T-helper 2 cell treated with Interferon-gamma antibody and Interleukin-4, amounts not matched to agents 5 μg/mL and 100 μg/mL, for 36 hours (primary cell): ENCODE results near the gene IL10RA.

Experiments
- DNase-seq: peaks from one replicate; pipeline ENCODE4 v3.0.0; 2021; ENCODE audit warnings: low spot score
- H3K27ac Mint-ChIP-seq: one replicate; pipeline ENCODE4 v1.8.0; 2021; ENCODE audit warnings: mild to moderate bottlenecking, mixed read lengths
- H3K27me3 Mint-ChIP-seq: one replicate; pipeline ENCODE4 v1.8.0; 2021; ENCODE audit warnings: low read depth, mixed read lengths
- H3K36me3 Mint-ChIP-seq: one replicate; pipeline ENCODE4 v1.8.0; 2021; ENCODE audit warnings: low read depth, mixed read lengths
- H3K4me1 Mint-ChIP-seq: one replicate; pipeline ENCODE4 v1.8.0; 2021; ENCODE audit warnings: low read depth, mixed read lengths
- H3K4me3 Mint-ChIP-seq: one replicate; pipeline ENCODE4 v1.8.0; 2022; ENCODE audit warnings: mild to moderate bottlenecking, moderate library complexity, mixed read lengths
- H3K9me3 Mint-ChIP-seq: one replicate; pipeline ENCODE4 v1.8.0; 2021; ENCODE audit warnings: mixed read lengths

IL10RA gene

GRCh38 chr11:118010738-118011461, 24.7 kb downstream of the IL10RA start:
- H3K4me3 Mint-ChIP-seq, result no peak overlapping the region
- peaks cover 85% of the 10 kb centered on the region for H3K4me1 Mint-ChIP-seq
- DNase-seq, result no peak
- H3K27me3 Mint-ChIP-seq, result no peaks in the 10 kb centered on the region
- H3K36me3 Mint-ChIP-seq, result peaks cover 39% of the 10 kb centered on the region
- peaks cover 7% of the 10 kb centered on the region for H3K9me3 Mint-ChIP-seq
- peak overlapping the region; percentile 60 for H3K27ac Mint-ChIP-seq

- Mint-ChIP-seq H3K36me3 (peaks cover 38% of the 10 kb centered on the region), H3K27ac (peak overlapping the region; percentile 88), H3K27me3 (no peaks in the 10 kb centered on the region), H3K4me3 (peak overlapping the region; percentile 30), H3K4me1 (peaks cover 86% of the 10 kb centered on the region), H3K9me3 (peaks cover 18% of the 10 kb centered on the region)
- DNase-seq, result no peak
Measured at GRCh38 chr11:118012083-118012669, 26.0 kb downstream of the IL10RA start.

GRCh38 chr11:118014022-118014421, 27.8 kb downstream of the IL10RA start:
- Mint-ChIP-seq H3K27ac (peak overlapping the region; percentile 89), H3K4me3 (peak overlapping the region; percentile 58), H3K27me3 (no peaks in the 10 kb centered on the region), H3K36me3 (peaks cover 47% of the 10 kb centered on the region), H3K4me1 (peaks cover 67% of the 10 kb centered on the region), H3K9me3 (peaks cover 35% of the 10 kb centered on the region)
- no peak for DNase-seq

- Mint-ChIP-seq H3K4me3 (peak overlapping the region; percentile 69), H3K9me3 (peaks cover 48% of the 10 kb centered on the region)
Measured at GRCh38 chr11:118015385-118015841, 29.2 kb downstream of the IL10RA start.

GRCh38 chr11:118016104-118016503, 29.9 kb downstream of the IL10RA start:
- Mint-ChIP-seq H3K9me3 (peaks cover 55% of the 10 kb centered on the region), H3K4me3 (peak overlapping the region; percentile 69), H3K4me1 (peaks cover 56% of the 10 kb centered on the region), H3K36me3 (peaks cover 58% of the 10 kb centered on the region), H3K27ac (peak overlapping the region; percentile 89), H3K27me3 (no peaks in the 10 kb centered on the region)
- DNase-seq, result no peak

More at GRCh38 chr11:118015385-118015841, 29.2 kb downstream of the IL10RA start:
- H3K27ac Mint-ChIP-seq, result peak overlapping the region; percentile 89
- DNase-seq, result no peak
- peaks cover 55% of the 10 kb centered on the region for H3K36me3 Mint-ChIP-seq
- no peaks in the 10 kb centered on the region for H3K27me3 Mint-ChIP-seq
- peaks cover 57% of the 10 kb centered on the region for H3K4me1 Mint-ChIP-seq

GRCh38 chr11:118017111-118017510, 30.9 kb downstream of the IL10RA start:
- no peaks in the 10 kb centered on the region for H3K27me3 Mint-ChIP-seq
- H3K27ac Mint-ChIP-seq, result peak overlapping the region; percentile 5
- DNase-seq, result no peak
- H3K9me3 Mint-ChIP-seq, result peaks cover 63% of the 10 kb centered on the region
- no peak overlapping the region for H3K4me3 Mint-ChIP-seq
- peaks cover 60% of the 10 kb centered on the region for H3K36me3 Mint-ChIP-seq
- H3K4me1 Mint-ChIP-seq, result peaks cover 49% of the 10 kb centered on the region

GRCh38 chr11:118017631-118018315, 31.6 kb downstream of the IL10RA start:
- peaks cover 43% of the 10 kb centered on the region for H3K4me1 Mint-ChIP-seq
- H3K4me3 Mint-ChIP-seq, result no peak overlapping the region
- no peak overlapping the region for H3K27ac Mint-ChIP-seq
- peaks cover 59% of the 10 kb centered on the region for H3K36me3 Mint-ChIP-seq
- DNase-seq, result no peak
- H3K27me3 Mint-ChIP-seq, result no peaks in the 10 kb centered on the region
- H3K9me3 Mint-ChIP-seq, result peaks cover 68% of the 10 kb centered on the region

GRCh38 chr11:118018401-118018800, 32.2 kb downstream of the IL10RA start:
- H3K27ac Mint-ChIP-seq, result no peak overlapping the region

GRCh38 chr11:118021146-118021545, 35.0 kb downstream of the IL10RA start:
- Mint-ChIP-seq H3K4me3 (no peak overlapping the region), H3K27me3 (no peaks in the 10 kb centered on the region), H3K36me3 (peaks cover 42% of the 10 kb centered on the region), H3K4me1 (peaks cover 22% of the 10 kb centered on the region), H3K9me3 (peaks cover 77% of the 10 kb centered on the region), H3K27ac (no peak overlapping the region)
- no peak for DNase-seq

More at GRCh38 chr11:118018401-118018800, 32.2 kb downstream of the IL10RA start:
- Mint-ChIP-seq H3K36me3 (peaks cover 54% of the 10 kb centered on the region), H3K4me3 (no peak overlapping the region), H3K4me1 (peaks cover 40% of the 10 kb centered on the region), H3K9me3 (peaks cover 72% of the 10 kb centered on the region), H3K27me3 (no peaks in the 10 kb centered on the region)
- DNase-seq, result no peak

- Mint-ChIP-seq H3K27ac (no peak overlapping the region), H3K4me3 (no peak overlapping the region), H3K4me1 (peaks cover 32% of the 10 kb centered on the region), H3K27me3 (no peaks in the 10 kb centered on the region), H3K9me3 (peaks cover 28% of the 10 kb centered on the region), H3K36me3 (peaks cover 10% of the 10 kb centered on the region)
- no peak for DNase-seq
Measured at GRCh38 chr11:118027694-118028093, 41.5 kb downstream of the IL10RA start.

- Mint-ChIP-seq H3K9me3 (peaks cover 24% of the 10 kb centered on the region), H3K27ac (peak overlapping the region; percentile 49), H3K36me3 (peaks cover 10% of the 10 kb centered on the region), H3K4me3 (no peak overlapping the region), H3K27me3 (no peaks in the 10 kb centered on the region), H3K4me1 (peaks cover 35% of the 10 kb centered on the region)
- no peak for DNase-seq
Measured at GRCh38 chr11:118028626-118029025, 42.4 kb downstream of the IL10RA start.

GRCh38 chr11:118033443-118033842, 47.2 kb downstream of the IL10RA start:
- H3K4me1 Mint-ChIP-seq, result peaks cover 42% of the 10 kb centered on the region
- H3K4me3 Mint-ChIP-seq, result peak overlapping the region; percentile 30
- H3K36me3 Mint-ChIP-seq, result peaks cover 13% of the 10 kb centered on the region
- DNase-seq, result peak; percentile 49
- peak overlapping the region; percentile 82 for H3K27ac Mint-ChIP-seq
- H3K27me3 Mint-ChIP-seq, result no peaks in the 10 kb centered on the region
- peaks cover 11% of the 10 kb centered on the region for H3K9me3 Mint-ChIP-seq

- Mint-ChIP-seq H3K27me3 (no peaks in the 10 kb centered on the region), H3K27ac (peak overlapping the region; percentile 92), H3K36me3 (peaks cover 16% of the 10 kb centered on the region), H3K4me1 (peaks cover 70% of the 10 kb centered on the region), H3K4me3 (peak overlapping the region; percentile 41), H3K9me3 (peaks cover 14% of the 10 kb centered on the region)
- DNase-seq, result no peak
Measured at GRCh38 chr11:118042141-118042540, 55.9 kb downstream of the IL10RA start.

- H3K4me1 Mint-ChIP-seq, result peaks cover 73% of the 10 kb centered on the region
- H3K27me3 Mint-ChIP-seq, result no peaks in the 10 kb centered on the region
- H3K9me3 Mint-ChIP-seq, result peaks cover 10% of the 10 kb centered on the region
- DNase-seq, result no peak
- H3K4me3 Mint-ChIP-seq, result peak overlapping the region; percentile 41
- H3K36me3 Mint-ChIP-seq, result peaks cover 14% of the 10 kb centered on the region
- peak overlapping the region; percentile 92 for H3K27ac Mint-ChIP-seq
Measured at GRCh38 chr11:118042796-118043195, 56.6 kb downstream of the IL10RA start.
